Right atrium auricular region (tissue), 2 donors: ENCODE measurements around the gene TRAFD1. TPM values are rescaled to one million over a fixed set of nuclear protein-coding genes. Genes with fewer than 3 reads are reported as not detected.

Experiments used
- DNase-seq: peaks from one replicate; pipeline ENCODE4 v3.0.0-alpha.2; 2019; ENCODE audit warnings: low spot score
- H3K27ac ChIP-seq, 2 donors: fragments of 200-600 bp; sonication (generic); 1 replicate in 1 of 2; 2 replicates in 1 of 2; pipeline ENCODE4 v1.5.1; 2016 to 2019
- H3K27me3 ChIP-seq, 2 donors: fragments of 200-600 bp; sonication (generic); one replicate each; pipeline versions ENCODE4 v1.5.1 to v1.6.0; 2017 to 2019
- H3K36me3 ChIP-seq: fragments of 200-600 bp; sonication (generic); one replicate; pipeline ENCODE4 v1.5.1; 2016
- H3K4me1 ChIP-seq, 2 donors: fragments of 200-600 bp; sonication (generic); one replicate each; pipeline versions ENCODE4 v1.5.1 to v1.6.0; 2017 to 2019
- H3K4me3 ChIP-seq, 2 donors: fragments of 200-600 bp; sonication (generic); 1 replicate in 1 of 2; 2 replicates in 1 of 2; pipeline ENCODE4 v1.5.1; 2017 to 2019; ENCODE audit warnings: mild to moderate bottlenecking in 1 of 2, moderate library complexity in 1 of 2
- H3K9me3 ChIP-seq, 2 donors: fragments of 200-600 bp; sonication (generic); one replicate each; pipeline ENCODE4 v1.5.1; 2019
- CTCF ChIP-seq, 2 donors: fragments of 200-600 bp; sonication (generic); IDR thresholded peaks; one replicate each; pipeline ENCODE4 v1.5.1; 2019; ENCODE audit warnings: antibody characterized with exemption in 2 of 2
- total RNA-seq, 2 donors: library from RNA; depleted of rRNA; stranded (reverse); fragments of >200 nt; gene quantifications; one replicate each; pipeline ENCODE4 v1.1.0, GENCODE V29; 2016

The TRAFD1 gene
- total RNA-seq, 2 donors from 2014 or later = 17.9 to 26.5 TPM

- Histone ChIP-seq H3K36me3 (peaks cover 48% of the 10 kb centered on the region), H3K4me3 (no peak overlapping the region), H3K9me3 (no peaks in the 10 kb centered on the region), H3K27ac (no peak overlapping the region), H3K27me3 (no peaks in the 10 kb centered on the region), H3K4me1 (no peaks in the 10 kb centered on the region)
- no peak for DNase-seq
- TF ChIP-seq CTCF (IDR thresholded peaks at IDR 0.05) = no peak
Observed at GRCh38 chr12:112161711-112162110, 36.4 kb downstream of the TRAFD1 start.

- peaks cover 48% of the 10 kb centered on the region for H3K36me3 ChIP-seq
Observed at GRCh38 chr12:112162241-112162790, 37.0 kb downstream of the TRAFD1 start.

GRCh38 chr12:112163056-112163455 is 37.7 kb downstream of the TRAFD1 start:
- H3K27ac ChIP-seq = no peak overlapping the region
- H3K36me3 ChIP-seq = peaks cover 45% of the 10 kb centered on the region
- H3K9me3 ChIP-seq = no peaks in the 10 kb centered on the region
- no peaks in the 10 kb centered on the region for H3K27me3 ChIP-seq
- no peaks in the 10 kb centered on the region for H3K4me1 ChIP-seq
- no peak overlapping the region for H3K4me3 ChIP-seq
- no peak for DNase-seq
- no peak for TF ChIP-seq CTCF (IDR thresholded peaks at IDR 0.05)

More at GRCh38 chr12:112162241-112162790, 37.0 kb downstream of the TRAFD1 start:
- no peak for DNase-seq
- no peaks in the 10 kb centered on the region for H3K27me3 ChIP-seq
- no peak overlapping the region for H3K27ac ChIP-seq
- H3K4me3 ChIP-seq = no peak overlapping the region
- no peaks in the 10 kb centered on the region for H3K9me3 ChIP-seq
- no peaks in the 10 kb centered on the region for H3K4me1 ChIP-seq
- no peak for TF ChIP-seq CTCF (IDR thresholded peaks at IDR 0.05)

- DNase-seq = no peak
- Histone ChIP-seq H3K9me3 (no peaks in the 10 kb centered on the region), H3K27me3 (no peaks in the 10 kb centered on the region), H3K4me3 (no peak overlapping the region), H3K27ac (no peak overlapping the region), H3K4me1 (no peaks in the 10 kb centered on the region), H3K36me3 (peaks cover 40% of the 10 kb centered on the region)
- no peak for TF ChIP-seq CTCF (IDR thresholded peaks at IDR 0.05)
Observed at GRCh38 chr12:112163471-112163991, 38.2 kb downstream of the TRAFD1 start.

GRCh38 chr12:112164011-112164660 is 38.8 kb downstream of the TRAFD1 start:
- Histone ChIP-seq H3K27ac (no peak overlapping the region), H3K9me3 (no peaks in the 10 kb centered on the region), H3K4me3 (no peak overlapping the region), H3K27me3 (no peaks in the 10 kb centered on the region), H3K4me1 (no peaks in the 10 kb centered on the region), H3K36me3 (peaks cover 34% of the 10 kb centered on the region)
- no peak for TF ChIP-seq CTCF (IDR thresholded peaks at IDR 0.05)
- no peak for DNase-seq
